ENCODE results near the gene NTMT1.

NTMT1 gene

DNA sequence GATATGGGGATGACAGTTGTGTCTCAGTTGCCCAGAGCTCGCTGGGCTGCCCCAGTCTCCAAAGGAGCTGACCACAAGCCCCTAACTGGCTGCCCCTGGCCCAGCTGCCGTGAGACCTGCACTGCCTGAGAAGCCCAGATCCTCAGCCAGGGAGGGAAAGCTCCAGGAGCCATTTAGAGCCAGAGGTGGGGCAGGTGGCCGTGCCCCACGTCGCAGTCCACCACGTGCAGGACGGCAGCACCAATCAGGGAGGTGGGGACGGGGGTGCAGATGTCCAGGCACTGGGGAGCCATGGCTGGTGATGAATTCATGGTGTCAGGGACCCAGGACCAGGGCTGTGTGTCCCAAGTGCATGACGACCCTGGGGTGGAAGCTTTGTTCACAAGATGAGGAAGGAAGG is 52.9 kb downstream of the NTMT1 start:
- no peak for DNase-seq (ENCODE audit: low spot score)

DNA sequence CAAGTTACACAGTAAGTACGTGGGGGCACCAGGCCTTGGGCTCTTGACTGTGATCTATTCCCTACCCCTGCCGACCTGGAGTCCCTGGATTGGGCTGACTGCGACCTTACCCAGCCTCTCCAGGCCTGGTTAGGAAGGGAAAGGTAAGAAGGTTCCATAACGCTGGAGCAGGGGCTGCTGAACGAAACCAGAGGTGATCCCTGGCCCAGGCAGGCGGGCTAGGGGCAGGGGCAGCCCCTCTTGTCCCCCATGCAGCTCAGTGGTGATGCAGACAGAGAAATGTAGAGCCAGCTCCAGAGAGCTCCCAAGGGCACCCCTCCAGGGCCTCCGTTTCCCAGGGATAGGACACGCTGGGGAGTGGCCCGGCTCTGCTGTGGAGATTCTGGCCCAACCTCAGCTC is 53.6 kb downstream of the NTMT1 start:
- no peak for DNase-seq (ENCODE audit: low spot score)

DNA sequence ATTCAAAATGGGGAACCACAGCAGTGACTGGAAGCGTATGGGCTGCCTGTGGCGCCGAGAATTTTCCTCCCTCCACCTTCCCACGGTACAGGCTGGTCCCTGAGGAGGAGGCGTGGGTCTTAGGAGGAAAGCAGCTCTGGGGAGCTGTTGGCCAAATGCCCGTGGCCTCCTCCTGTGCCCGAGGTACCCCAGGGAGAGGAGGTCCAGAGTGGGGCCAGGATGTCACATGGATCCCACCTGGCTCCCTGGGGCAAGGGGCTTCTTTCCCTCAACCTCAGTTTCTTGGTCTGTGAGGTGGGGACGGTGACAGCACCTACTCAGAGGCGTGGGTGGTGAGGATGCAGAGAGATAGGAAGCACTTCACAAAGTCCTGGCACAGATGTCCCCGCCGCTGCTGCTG is 56.0 kb downstream of the NTMT1 start:
- DNase-seq (ENCODE audit: low spot score), result no peak

DNA sequence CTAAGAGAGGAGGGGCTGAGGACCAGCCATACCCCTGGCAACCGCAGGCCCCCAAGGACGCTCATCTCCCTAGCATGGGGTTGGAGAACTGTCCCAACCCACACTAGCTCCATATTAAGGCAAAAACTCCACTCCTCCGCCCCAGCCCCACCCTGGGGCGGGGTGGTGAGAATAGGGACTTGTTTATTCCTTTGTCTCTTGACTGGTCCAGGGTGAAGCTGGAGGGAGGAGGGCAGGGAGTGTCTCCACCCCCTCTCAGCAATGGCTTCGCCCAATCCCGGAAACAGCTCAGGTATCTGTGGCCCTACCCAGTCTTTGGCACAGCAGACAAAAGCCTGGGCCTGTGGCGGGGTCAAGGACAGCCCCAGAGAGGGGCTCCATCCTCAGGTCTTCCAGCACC is 56.4 kb downstream of the NTMT1 start:
- DNase-seq (ENCODE audit: low spot score), result no peak

DNA sequence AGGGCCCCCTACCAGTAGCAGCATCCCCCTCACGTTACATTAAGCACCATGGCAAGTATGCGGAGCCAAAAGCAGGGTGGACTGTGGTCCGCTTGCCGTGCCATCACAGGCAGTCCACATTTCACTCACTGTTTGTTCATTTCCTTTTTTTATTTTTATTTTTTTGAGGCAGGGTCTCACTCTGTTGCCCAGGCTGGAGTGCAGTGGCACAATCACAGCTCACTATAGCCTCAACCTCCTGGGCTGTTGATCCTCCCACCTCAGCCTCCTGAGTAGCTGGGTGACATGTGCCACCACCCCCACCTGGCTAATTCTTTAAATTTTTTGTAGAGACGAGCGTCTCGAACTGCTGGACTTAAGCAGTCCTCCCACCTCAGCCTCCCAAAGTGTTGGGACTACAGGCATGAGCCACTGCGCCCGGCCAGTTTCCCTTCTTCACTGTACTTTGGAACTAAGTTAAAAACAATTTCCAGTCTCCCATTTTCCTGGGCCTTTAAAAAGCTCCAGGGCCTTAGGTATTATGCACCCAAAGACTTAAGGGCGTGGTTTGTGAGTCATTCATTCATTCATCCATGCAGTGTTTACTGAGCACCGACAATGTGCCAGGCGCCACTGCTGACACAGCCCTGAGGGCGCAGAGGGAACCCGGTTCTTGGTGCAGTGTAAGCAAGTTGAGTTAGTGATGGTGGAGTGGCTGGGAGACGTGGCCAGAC is 59.4 kb downstream of the NTMT1 start:
- no peak for DNase-seq (ENCODE audit: low spot score)

Measured in left forelimb (tissue), 1 donor.